WTC11 (cell line): Measurements from ENCODE around the gene CLDN3. TPM values are rescaled to one million over a fixed set of nuclear protein-coding genes. Genes with fewer than 3 reads are reported as not detected.

Source experiments
- ATAC-seq: fragments of 200-7000 bp; cut with Tn5 transposase; 2 replicates; pipeline ENCODE4 v1.10.0; 2021; ENCODE audit warnings: mild to moderate bottlenecking, moderate library complexity
- CTCF ChIA-PET: fragments of 300-600 bp; sonication (Branson Sonifier 250); formaldehyde crosslinking; loops from one replicate; lab custom pipeline; 2021; ENCODE audit warnings: antibody characterized with exemption; lab: Charles Lee
- POLR2A ChIA-PET: fragments of 350-600 bp; sonication (Branson Sonifier 250); formaldehyde crosslinking; loops from one replicate; lab custom pipeline; 2021; ENCODE audit warnings: antibody characterized with exemption; lab: Charles Lee
- DNase-seq: peaks from one replicate; pipeline ENCODE4 v3.0.0; 2021; ENCODE audit warnings: low spot score
- H3K27ac Mint-ChIP-seq: 2 replicates; pipeline ENCODE4 v1.8.0; 2021; ENCODE audit warnings: mixed read lengths
- H3K27me3 Mint-ChIP-seq: 2 replicates; pipeline ENCODE4 v1.8.0; 2021; ENCODE audit warnings: low read depth, mild to moderate bottlenecking, moderate library complexity, mixed read lengths
- H3K36me3 Mint-ChIP-seq: 2 replicates; pipeline ENCODE4 v1.8.0; 2021; ENCODE audit warnings: mixed read lengths
- H3K4me1 Mint-ChIP-seq: 2 replicates; pipeline ENCODE4 v1.8.0; 2022; ENCODE audit warnings: mixed read lengths
- H3K4me3 Mint-ChIP-seq: 2 replicates; pipeline ENCODE4 v1.8.0; 2021; ENCODE audit warnings: mild to moderate bottlenecking, moderate library complexity, mixed read lengths
- H3K9me3 Mint-ChIP-seq: 2 replicates; pipeline ENCODE4 v1.8.0; 2021; ENCODE audit warnings: mixed read lengths
- GRHL2 ChIP-seq: fragments of 250-450 bp; sonication (Bioruptor Pico); IDR thresholded peaks from 2 replicates; pipeline ENCODE4 v1.8.0; 2022; ENCODE audit warnings: mild to moderate bottlenecking, moderate library complexity; ENCODE audit not compliant: insufficient replicate concordance, severe bottlenecking
- JUN ChIP-seq: sonication (generic); formaldehyde crosslinking; IDR thresholded peaks from 2 replicates; pipeline ENCODE4 v1.8.0; 2023; ENCODE audit warnings: mild to moderate bottlenecking, missing genetic modification reagents
- MLX ChIP-seq: sonication (generic); formaldehyde crosslinking; IDR thresholded peaks from 2 replicates; pipeline ENCODE4 v1.8.1; 2023; ENCODE audit warnings: mild to moderate bottlenecking, missing genetic modification reagents, moderate library complexity
- NFATC4 ChIP-seq: fragments of 250-450 bp; sonication (Bioruptor Pico); IDR thresholded peaks from 2 replicates; pipeline ENCODE4 v1.9.0; 2021; ENCODE audit warnings: mild to moderate bottlenecking
- NFE2L1 ChIP-seq: sonication (generic); formaldehyde crosslinking; IDR thresholded peaks from 2 replicates; pipeline ENCODE4 v1.8.1; 2023; ENCODE audit warnings: missing genetic modification reagents
- PREB ChIP-seq: sonication (generic); formaldehyde crosslinking; IDR thresholded peaks from 2 replicates; pipeline ENCODE4 v1.8.1; 2022; ENCODE audit warnings: mild to moderate bottlenecking, missing genetic modification reagents, moderate library complexity, borderline replicate concordance
- STAT6 ChIP-seq: sonication (generic); formaldehyde crosslinking; conservative IDR thresholded peaks from 2 replicates; pipeline ENCODE4 v1.8.1; 2023; ENCODE audit warnings: mild to moderate bottlenecking, low read depth, missing genetic modification reagents, moderate library complexity
- TEAD4 ChIP-seq: sonication (generic); formaldehyde crosslinking; IDR thresholded peaks from 2 replicates; pipeline ENCODE4 v1.8.0; 2022; ENCODE audit warnings: mild to moderate bottlenecking, missing genetic modification reagents
- TP53 ChIP-seq: sonication (generic); formaldehyde crosslinking; IDR thresholded peaks from 2 replicates; pipeline ENCODE4 v1.8.1; 2023; ENCODE audit warnings: mild to moderate bottlenecking, missing genetic modification reagents
- USF1 ChIP-seq: sonication (generic); formaldehyde crosslinking; IDR thresholded peaks from 2 replicates; pipeline ENCODE4 v1.8.0; 2022; ENCODE audit warnings: mild to moderate bottlenecking, missing genetic modification reagents
- ZBTB21 ChIP-seq: sonication (generic); formaldehyde crosslinking; IDR thresholded peaks from 2 replicates; pipeline ENCODE4 v1.8.1; 2023; ENCODE audit warnings: mild to moderate bottlenecking, missing genetic modification reagents, borderline replicate concordance
- ZNF121 ChIP-seq: sonication (generic); formaldehyde crosslinking; IDR thresholded peaks from 2 replicates; pipeline ENCODE4 v1.8.0; 2023; ENCODE audit warnings: missing genetic modification reagents
- ZNF317 ChIP-seq: sonication (generic); formaldehyde crosslinking; IDR thresholded peaks from 2 replicates; pipeline ENCODE4 v1.8.1; 2023; ENCODE audit warnings: low read depth, mild to moderate bottlenecking, moderate library complexity, missing genetic modification reagents, borderline replicate concordance
- ZNF532 ChIP-seq: fragments of 250-450 bp; sonication (Bioruptor Pico); IDR thresholded peaks from 2 replicates; pipeline ENCODE4 v1.9.0; 2021; ENCODE audit warnings: mild to moderate bottlenecking, borderline replicate concordance
- total RNA-seq: library from RNA; stranded (reverse); gene quantifications from 3 replicates; pipeline ENCODE4 v1.2.3, GENCODE V29; 2021
- TF ChIP-seq, protein P1 (sequence below): sonication (generic); formaldehyde crosslinking; IDR thresholded peaks from 2 replicates; pipeline ENCODE4 v1.8.0; 2023; ENCODE audit warnings: missing genetic modification reagents
- TF ChIP-seq, protein P2 (sequence below): sonication (generic); formaldehyde crosslinking; IDR thresholded peaks from 2 replicates; pipeline ENCODE4 v1.8.1; 2022; ENCODE audit warnings: missing genetic modification reagents, borderline replicate concordance
- TF ChIP-seq, protein P3 (sequence below): sonication (generic); formaldehyde crosslinking; IDR thresholded peaks from 2 replicates; pipeline ENCODE4 v1.8.1; 2022; ENCODE audit warnings: low read depth, mild to moderate bottlenecking, moderate library complexity, missing genetic modification reagents, borderline replicate concordance

Gene CLDN3
- total RNA-seq, 1 experiment from 2014 or later = 20.7 TPM

DNA sequence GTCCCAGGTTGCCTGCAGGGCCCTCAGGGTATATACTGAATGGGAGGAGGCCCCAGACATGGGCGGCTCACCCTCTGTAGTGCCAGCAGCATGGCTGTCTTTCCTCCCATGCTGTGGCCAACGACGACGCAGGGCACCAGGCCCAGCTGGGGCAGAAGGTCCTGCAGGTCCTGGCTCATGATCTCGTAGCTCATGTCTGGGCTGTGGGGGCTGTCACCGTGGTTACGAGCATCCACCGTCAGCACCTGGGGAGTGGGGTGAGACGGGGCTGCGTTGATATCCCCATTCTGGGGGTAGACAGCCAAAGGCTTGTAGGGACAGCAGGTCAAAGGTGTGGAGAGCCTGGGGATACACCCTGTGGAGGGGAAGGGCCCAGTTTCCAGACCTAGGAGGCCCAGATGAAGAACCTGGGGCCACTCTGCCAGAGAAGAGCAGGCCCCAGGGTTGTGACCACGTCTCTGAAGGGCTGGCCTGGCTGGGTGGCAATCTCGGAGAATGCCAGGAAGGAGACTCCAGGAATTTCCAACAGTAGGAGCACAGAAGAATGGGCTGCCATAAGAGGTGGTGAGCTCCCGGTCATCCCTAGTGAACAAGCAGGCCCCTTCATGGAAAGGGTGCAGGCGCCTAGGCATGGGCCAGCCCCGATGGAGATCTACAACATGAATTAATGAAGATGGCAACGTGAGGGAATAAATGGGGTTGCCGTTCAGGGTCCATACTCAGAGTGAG, 32.4 kb downstream of the CLDN3 start:
- Mint-ChIP-seq H3K36me3 (peaks cover 11% of the 10 kb centered on the region), H3K27me3 (peaks cover 22% of the 10 kb centered on the region), H3K4me3 (peak overlapping the region; percentile 93), H3K4me1 (peaks cover 29% of the 10 kb centered on the region), H3K27ac (peak overlapping the region; percentile 98), H3K9me3 (peaks cover 3% of the 10 kb centered on the region)
- no peak for TF ChIP-seq MLX
- TF ChIP-seq, protein P1, sequence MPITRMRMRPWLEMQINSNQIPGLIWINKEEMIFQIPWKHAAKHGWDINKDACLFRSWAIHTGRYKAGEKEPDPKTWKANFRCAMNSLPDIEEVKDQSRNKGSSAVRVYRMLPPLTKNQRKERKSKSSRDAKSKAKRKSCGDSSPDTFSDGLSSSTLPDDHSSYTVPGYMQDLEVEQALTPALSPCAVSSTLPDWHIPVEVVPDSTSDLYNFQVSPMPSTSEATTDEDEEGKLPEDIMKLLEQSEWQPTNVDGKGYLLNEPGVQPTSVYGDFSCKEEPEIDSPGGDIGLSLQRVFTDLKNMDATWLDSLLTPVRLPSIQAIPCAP (CRISPR knock-in tag) = no peak
- TF ChIP-seq, protein P2, sequence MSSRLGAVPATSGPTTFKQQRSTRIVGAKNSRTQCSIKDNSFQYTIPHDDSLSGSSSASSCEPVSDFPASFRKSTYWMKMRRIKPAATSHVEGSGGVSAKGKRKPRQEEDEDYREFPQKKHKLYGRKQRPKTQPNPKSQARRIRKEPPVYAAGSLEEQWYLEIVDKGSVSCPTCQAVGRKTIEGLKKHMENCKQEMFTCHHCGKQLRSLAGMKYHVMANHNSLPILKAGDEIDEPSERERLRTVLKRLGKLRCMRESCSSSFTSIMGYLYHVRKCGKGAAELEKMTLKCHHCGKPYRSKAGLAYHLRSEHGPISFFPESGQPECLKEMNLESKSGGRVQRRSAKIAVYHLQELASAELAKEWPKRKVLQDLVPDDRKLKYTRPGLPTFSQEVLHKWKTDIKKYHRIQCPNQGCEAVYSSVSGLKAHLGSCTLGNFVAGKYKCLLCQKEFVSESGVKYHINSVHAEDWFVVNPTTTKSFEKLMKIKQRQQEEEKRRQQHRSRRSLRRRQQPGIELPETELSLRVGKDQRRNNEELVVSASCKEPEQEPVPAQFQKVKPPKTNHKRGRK (CRISPR knock-in tag) = no peak
- no peak for TF ChIP-seq ZNF317 (CRISPR knock-in tag)
- DNase-seq (no peak), ATAC-seq (no peak)
- POLR2A ChIA-PET = interaction anchor here (0.5 to 7.5 kb wide), 12 partner anchors 12 to 215 kb away, joined by 3 to 91 read pairs (median 6); partner anchors contain the start of genes BAZ1B, CLDN3, CLDN4 and METTL27
- CTCF ChIA-PET = interaction anchor here (0.6 to 4.5 kb wide), 9 partner anchors 12 to 340 kb away, joined by 3 to 22 read pairs (median 4); partner anchors contain the start of gene CLDN3

- no peak for DNase-seq
- ATAC-seq = no peak
- Mint-ChIP-seq H3K4me3 (peak overlapping the region; percentile 93; the same call in 1 of the 2 replicates), H3K9me3 (peaks cover 3% of the 10 kb centered on the region), H3K36me3 (peaks cover 11% of the 10 kb centered on the region), H3K27ac (no peak overlapping the region), H3K4me1 (peaks cover 21% of the 10 kb centered on the region), H3K27me3 (peaks cover 22% of the 10 kb centered on the region)
- no peak for TF ChIP-seq TEAD4 (CRISPR knock-in tag)
- TF ChIP-seq NFATC4 = no peak
- no peak for TF ChIP-seq USF1 (CRISPR knock-in tag)
- TF ChIP-seq, protein P3, sequence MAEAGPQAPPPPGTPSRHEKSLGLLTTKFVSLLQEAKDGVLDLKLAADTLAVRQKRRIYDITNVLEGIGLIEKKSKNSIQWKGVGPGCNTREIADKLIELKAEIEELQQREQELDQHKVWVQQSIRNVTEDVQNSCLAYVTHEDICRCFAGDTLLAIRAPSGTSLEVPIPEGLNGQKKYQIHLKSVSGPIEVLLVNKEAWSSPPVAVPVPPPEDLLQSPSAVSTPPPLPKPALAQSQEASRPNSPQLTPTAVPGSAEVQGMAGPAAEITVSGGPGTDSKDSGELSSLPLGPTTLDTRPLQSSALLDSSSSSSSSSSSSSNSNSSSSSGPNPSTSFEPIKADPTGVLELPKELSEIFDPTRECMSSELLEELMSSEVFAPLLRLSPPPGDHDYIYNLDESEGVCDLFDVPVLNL (CRISPR knock-in tag) = no peak
- no peak for TF ChIP-seq ZNF121 (CRISPR knock-in tag)
- TF ChIP-seq GRHL2 (CRISPR knock-in tag) = no peak
- TF ChIP-seq JUN (CRISPR knock-in tag) = no peak
- no peak for TF ChIP-seq PREB (CRISPR knock-in tag)
- TF ChIP-seq ZBTB21 (CRISPR knock-in tag) = no peak
- TF ChIP-seq NFE2L1 (CRISPR knock-in tag) = no peak
- no peak for TF ChIP-seq TP53 (CRISPR knock-in tag)
- TF ChIP-seq STAT6 (CRISPR knock-in tag) = no peak
- no peak for TF ChIP-seq ZNF532
- POLR2A ChIA-PET = interaction anchor here (7.5 kb wide), 1 partner anchor 95 kb away, joined by 91 read pairs; the partner anchor contains the start of gene CLDN4
- CTCF ChIA-PET = interaction anchor here (1.1 kb wide), 1 partner anchor 11 kb away, joined by 4 read pairs; no protein-coding TSS in a partner anchor
Observed at GRCh38 chr7:73736885-73737284, 33.2 kb downstream of the CLDN3 start.
